Measurements from ENCODE around the gene ZNF354B. TPM values are rescaled to one million over a fixed set of nuclear protein-coding genes. Genes with fewer than 3 reads are reported as not detected.
"Not testable (repeated sequence)": the region's sequence is repeated elsewhere in the genome, so short reads cannot be mapped to it uniquely, and the experiment has no call there.

Gene ZNF354B
- total RNA-seq, 6 donors from 2014 or later: 11.4 to 27.2 (median 16.3) TPM

GRCh38 chr5:178839319-178839704 lies 20.4 kb upstream of the ZNF354B start:
- H3K36me3 ChIP-seq: no peaks in the 10 kb centered on the region
- DNase-seq (peak in 1 of 2 donors; percentile 81), ATAC-seq (ENCODE audit: low FRiP score in 2 of 2) (peak; percentile 76 to 83)
- no peaks in the 10 kb centered on the region for H3K4me1 ChIP-seq
- 17 to 36% methylated on average over 5 to 6 of the region's 6 CpGs for WGBS, 2 donors
- no peak overlapping the region for H3K27ac ChIP-seq
- TF ChIP-seq POLR2A (IDR thresholded peaks at IDR 0.05): no peak
- TF ChIP-seq CTCF (IDR thresholded peaks at IDR 0.05): peak; percentile 25 to 85 (median 70)
- no peaks in the 10 kb centered on the region for H3K27me3 ChIP-seq
- no peaks in the 10 kb centered on the region for H3K9me3 ChIP-seq
- no peak overlapping the region for H3K4me3 ChIP-seq

GRCh38 chr5:178840399-178840798 lies 19.4 kb upstream of the ZNF354B start:
- H3K4me3 ChIP-seq; H3K36me3 ChIP-seq; ATAC-seq (ENCODE audit: low FRiP score in 2 of 2); H3K27me3 ChIP-seq; H3K27ac ChIP-seq; H3K4me1 ChIP-seq; H3K9me3 ChIP-seq: not testable (repeated sequence)
- DNase-seq: peak in 1 of 2 donors; percentile 24
- WGBS, 2 donors: 77 to 84% methylated on average over 3 to 9 of the region's 11 CpGs

- no peak for ATAC-seq (ENCODE audit: low FRiP score in 2 of 2)
- no peak for DNase-seq
- TF ChIP-seq CTCF (IDR thresholded peaks at IDR 0.05) (no peak), POLR2AphosphoS5 (IDR thresholded peaks at IDR 0.05) (no peak), EP300 (IDR thresholded peaks at IDR 0.05) (no peak), POLR2A (IDR thresholded peaks at IDR 0.05) (no peak)
- no peak overlapping the region for H3K4me3 ChIP-seq
- no peak overlapping the region for H3K27ac ChIP-seq
- no peaks in the 10 kb centered on the region for H3K36me3 ChIP-seq
- 66 to 76% methylated on average over 5 of the region's 5 CpGs for WGBS, 2 donors
- no peaks in the 10 kb centered on the region for H3K9me3 ChIP-seq
- H3K27me3 ChIP-seq: no peaks in the 10 kb centered on the region
- H3K4me1 ChIP-seq: no peaks in the 10 kb centered on the region
These were observed 10.4 kb upstream of the ZNF354B start for GRCh38 chr5:178849316-178849715.

- DNase-seq (no peak), ATAC-seq (ENCODE audit: low FRiP score in 2 of 2) (no peak)
- Histone ChIP-seq H3K4me3 (no peak overlapping the region), H3K27me3 (no peaks in the 10 kb centered on the region), H3K27ac (no peak overlapping the region), H3K4me1 (no peaks in the 10 kb centered on the region), H3K9me3 (no peaks in the 10 kb centered on the region), H3K36me3 (no peaks in the 10 kb centered on the region)
- WGBS, 2 donors: 90 to 95% methylated on average over 3 of the region's 3 CpGs
- TF ChIP-seq EP300 (IDR thresholded peaks at IDR 0.05) (no peak), POLR2AphosphoS5 (IDR thresholded peaks at IDR 0.05) (no peak), CTCF (IDR thresholded peaks at IDR 0.05) (no peak), POLR2A (IDR thresholded peaks at IDR 0.05) (no peak)
These were observed 7.8 kb upstream of the ZNF354B start for GRCh38 chr5:178851951-178852350.

GRCh38 chr5:178854284-178854683 lies 5.5 kb upstream of the ZNF354B start:
- Histone ChIP-seq H3K36me3 (no peaks in the 10 kb centered on the region), H3K27ac (no peak overlapping the region), H3K4me3 (no peak overlapping the region), H3K9me3 (no peaks in the 10 kb centered on the region), H3K4me1 (peaks cover 0 to under 1% (median under 1%) of the 10 kb centered on the region in 4 donors), H3K27me3 (no peaks in the 10 kb centered on the region)
- ATAC-seq (ENCODE audit: low FRiP score in 2 of 2): peak in 1 of 2 donors; percentile 19
- DNase-seq: no peak
- WGBS, 2 donors: 54 to 62% methylated on average over 5 of the region's 5 CpGs
- TF ChIP-seq EP300 (IDR thresholded peaks at IDR 0.05) (no peak), CTCF (IDR thresholded peaks at IDR 0.05) (no peak), POLR2A (IDR thresholded peaks at IDR 0.05) (no peak), POLR2AphosphoS5 (IDR thresholded peaks at IDR 0.05) (no peak)

- Histone ChIP-seq H3K4me3 (peak overlapping the region; percentile 77 to 99 (median 91)), H3K36me3 (peaks cover 0 to 27% (median 10%) of the 10 kb centered on the region in 4 donors), H3K4me1 (peaks cover 5 to 23% (median 16%) of the 10 kb centered on the region in 4 donors), H3K27ac (peak overlapping the region; percentile 83 to 93 (median 85))
- ATAC-seq (ENCODE audit: low FRiP score in 2 of 2) (peak in 1 of 2 donors; percentile 18), DNase-seq (peak in 1 of 2 donors; percentile 58)
- H3K27me3 ChIP-seq, H3K9me3 ChIP-seq: not testable (repeated sequence)
- no CpG with 5 or more reads among the region's 31 CpGs for WGBS, 2 donors
These were observed 862 bp downstream of the ZNF354B start for GRCh38 chr5:178860615-178861014.
